Breast epithelium (tissue), 3 donors: ENCODE results near the gene DHX35.

Experiments used
- POLR2A ChIP-seq: fragments of 450-650 bp; IDR thresholded peaks from one replicate; pipeline ENCODE4 v1.6.1; 2016; ENCODE audit warnings: antibody characterized with exemption, mild to moderate bottlenecking, moderate library complexity
- TF ChIP-seq, protein P1 (sequence below), 3 donors: fragments of 450-650 bp; IDR thresholded peaks; one replicate each; pipeline ENCODE4 v1.5.1; 2016 to 2017; ENCODE audit warnings: antibody characterized with exemption in 3 of 3, mild to moderate bottlenecking in 3 of 3, moderate library complexity in 3 of 3

DNA sequence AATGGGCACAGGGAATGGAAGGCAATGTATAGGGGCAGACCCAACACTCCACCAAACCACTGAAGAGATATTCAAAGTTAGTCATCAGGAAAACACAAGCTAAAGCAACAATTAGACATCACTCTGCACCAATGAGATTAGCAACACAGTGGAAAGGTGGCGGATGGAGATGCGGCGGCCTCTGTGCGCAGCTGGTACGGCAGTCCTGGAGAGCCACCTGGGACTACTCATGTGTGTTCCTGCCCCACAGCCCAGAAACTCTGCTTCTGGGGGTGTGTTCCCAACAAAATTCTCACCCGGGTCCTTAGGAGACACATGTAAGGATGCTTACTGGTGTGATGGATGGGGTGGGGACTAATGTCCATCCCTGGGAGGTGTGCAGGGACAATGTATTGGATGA lies 82.4 kb downstream of the DHX35 start:
- TF ChIP-seq, protein P1, sequence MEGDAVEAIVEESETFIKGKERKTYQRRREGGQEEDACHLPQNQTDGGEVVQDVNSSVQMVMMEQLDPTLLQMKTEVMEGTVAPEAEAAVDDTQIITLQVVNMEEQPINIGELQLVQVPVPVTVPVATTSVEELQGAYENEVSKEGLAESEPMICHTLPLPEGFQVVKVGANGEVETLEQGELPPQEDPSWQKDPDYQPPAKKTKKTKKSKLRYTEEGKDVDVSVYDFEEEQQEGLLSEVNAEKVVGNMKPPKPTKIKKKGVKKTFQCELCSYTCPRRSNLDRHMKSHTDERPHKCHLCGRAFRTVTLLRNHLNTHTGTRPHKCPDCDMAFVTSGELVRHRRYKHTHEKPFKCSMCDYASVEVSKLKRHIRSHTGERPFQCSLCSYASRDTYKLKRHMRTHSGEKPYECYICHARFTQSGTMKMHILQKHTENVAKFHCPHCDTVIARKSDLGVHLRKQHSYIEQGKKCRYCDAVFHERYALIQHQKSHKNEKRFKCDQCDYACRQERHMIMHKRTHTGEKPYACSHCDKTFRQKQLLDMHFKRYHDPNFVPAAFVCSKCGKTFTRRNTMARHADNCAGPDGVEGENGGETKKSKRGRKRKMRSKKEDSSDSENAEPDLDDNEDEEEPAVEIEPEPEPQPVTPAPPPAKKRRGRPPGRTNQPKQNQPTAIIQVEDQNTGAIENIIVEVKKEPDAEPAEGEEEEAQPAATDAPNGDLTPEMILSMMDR (IDR thresholded peaks at IDR 0.05) = no peak
- no peak for TF ChIP-seq POLR2A
